Measurements from ENCODE around the gene KRTAP20-4.

Gene KRTAP20-4

GRCh38 chr21:30615199-30615598 lies 5.2 kb upstream of the KRTAP20-4 start:
- Histone ChIP-seq H3K27me3 (ENCODE audit: control insufficient read depth, insufficient read depth, low read length) (no peaks in the 10 kb centered on the region), H3K9me3 (ENCODE audit: control insufficient read depth, insufficient read depth, low read length) (no peaks in the 10 kb centered on the region), H3K4me1 (ENCODE audit: control insufficient read depth, insufficient read depth, low read length) (no peaks in the 10 kb centered on the region), H3K4me3 (ENCODE audit: low read depth, low read length) (no peak overlapping the region), H3K36me3 (ENCODE audit: control insufficient read depth, insufficient read depth, low read length) (no peaks in the 10 kb centered on the region), H3K9ac (ENCODE audit: low read depth, low read length) (no peak overlapping the region)

GRCh38 chr21:30616125-30616524 lies 4.3 kb upstream of the KRTAP20-4 start, which contains the start of gene KRTAP20-1:
KRTAP20-1 (plus strand) TSS chr21:30616425; CDS start chr21:30616455, 30 bp downstream.
- H3K9ac ChIP-seq (ENCODE audit: low read depth, low read length) = no peak within 1 kb of the TSS
- H3K4me3 ChIP-seq (ENCODE audit: low read depth, low read length) = no peak within 1 kb of the TSS
- no peaks in the 10 kb centered on the region for H3K36me3 ChIP-seq (ENCODE audit: control insufficient read depth, insufficient read depth, low read length)
- H3K9me3 ChIP-seq (ENCODE audit: control insufficient read depth, insufficient read depth, low read length) = no peaks in the 10 kb centered on the region
- no peaks in the 10 kb centered on the region for H3K27me3 ChIP-seq (ENCODE audit: control insufficient read depth, insufficient read depth, low read length)
- no peaks in the 10 kb centered on the region for H3K4me1 ChIP-seq (ENCODE audit: control insufficient read depth, insufficient read depth, low read length)

- Histone ChIP-seq H3K9ac (ENCODE audit: low read depth, low read length) (no peak overlapping the region), H3K4me1 (ENCODE audit: control insufficient read depth, insufficient read depth, low read length) (no peaks in the 10 kb centered on the region), H3K4me3 (ENCODE audit: low read depth, low read length) (no peak overlapping the region), H3K9me3 (ENCODE audit: control insufficient read depth, insufficient read depth, low read length) (no peaks in the 10 kb centered on the region), H3K36me3 (ENCODE audit: control insufficient read depth, insufficient read depth, low read length) (no peaks in the 10 kb centered on the region), H3K27me3 (ENCODE audit: control insufficient read depth, insufficient read depth, low read length) (no peaks in the 10 kb centered on the region)
These were observed 347 bp upstream of the KRTAP20-4 start for GRCh38 chr21:30620080-30620479.

- H3K9me3 ChIP-seq (ENCODE audit: control insufficient read depth, insufficient read depth, low read length) = no peaks in the 10 kb centered on the region
- no peaks in the 10 kb centered on the region for H3K27me3 ChIP-seq (ENCODE audit: control insufficient read depth, insufficient read depth, low read length)
- H3K9ac ChIP-seq (ENCODE audit: low read depth, low read length) = no peak overlapping the region
- H3K36me3 ChIP-seq (ENCODE audit: control insufficient read depth, insufficient read depth, low read length) = no peaks in the 10 kb centered on the region
- no peak overlapping the region for H3K4me3 ChIP-seq (ENCODE audit: low read depth, low read length)
- H3K4me1 ChIP-seq (ENCODE audit: control insufficient read depth, insufficient read depth, low read length) = no peaks in the 10 kb centered on the region
These were observed 2.9 kb downstream of the KRTAP20-4 start for GRCh38 chr21:30623362-30623761.

- no peaks in the 10 kb centered on the region for H3K4me1 ChIP-seq (ENCODE audit: control insufficient read depth, insufficient read depth, low read length)
- H3K9me3 ChIP-seq (ENCODE audit: control insufficient read depth, insufficient read depth, low read length) = no peaks in the 10 kb centered on the region
- no peaks in the 10 kb centered on the region for H3K36me3 ChIP-seq (ENCODE audit: control insufficient read depth, insufficient read depth, low read length)
- no peak overlapping the region for H3K9ac ChIP-seq (ENCODE audit: low read depth, low read length)
- H3K27me3 ChIP-seq (ENCODE audit: control insufficient read depth, insufficient read depth, low read length) = no peaks in the 10 kb centered on the region
- no peak overlapping the region for H3K4me3 ChIP-seq (ENCODE audit: low read depth, low read length)
These were observed 5.2 kb downstream of the KRTAP20-4 start for GRCh38 chr21:30625449-30626165.

GRCh38 chr21:30628109-30628508 lies 7.7 kb downstream of the KRTAP20-4 start:
- Histone ChIP-seq H3K9ac (ENCODE audit: low read depth, low read length) (no peak overlapping the region), H3K4me1 (ENCODE audit: control insufficient read depth, insufficient read depth, low read length) (no peaks in the 10 kb centered on the region), H3K4me3 (ENCODE audit: low read depth, low read length) (no peak overlapping the region), H3K36me3 (ENCODE audit: control insufficient read depth, insufficient read depth, low read length) (no peaks in the 10 kb centered on the region), H3K9me3 (ENCODE audit: control insufficient read depth, insufficient read depth, low read length) (no peaks in the 10 kb centered on the region), H3K27me3 (ENCODE audit: control insufficient read depth, insufficient read depth, low read length) (no peaks in the 10 kb centered on the region)

GRCh38 chr21:30629200-30629599 lies 8.8 kb downstream of the KRTAP20-4 start:
- Histone ChIP-seq H3K36me3 (ENCODE audit: control insufficient read depth, insufficient read depth, low read length) (no peaks in the 10 kb centered on the region), H3K9ac (ENCODE audit: low read depth, low read length) (no peak overlapping the region), H3K27me3 (ENCODE audit: control insufficient read depth, insufficient read depth, low read length) (no peaks in the 10 kb centered on the region), H3K4me3 (ENCODE audit: low read depth, low read length) (no peak overlapping the region), H3K9me3 (ENCODE audit: control insufficient read depth, insufficient read depth, low read length) (no peaks in the 10 kb centered on the region), H3K4me1 (ENCODE audit: control insufficient read depth, insufficient read depth, low read length) (no peaks in the 10 kb centered on the region)

GRCh38 chr21:30634906-30635305 lies 14.5 kb downstream of the KRTAP20-4 start, which contains the start of gene KRTAP20-2:
KRTAP20-2 (plus strand) TSS chr21:30635206; CDS start chr21:30635264, 58 bp downstream.
- no peaks in the 10 kb centered on the region for H3K36me3 ChIP-seq (ENCODE audit: control insufficient read depth, insufficient read depth, low read length)
- no peaks in the 10 kb centered on the region for H3K4me1 ChIP-seq (ENCODE audit: control insufficient read depth, insufficient read depth, low read length)
- no peak within 1 kb of the TSS for H3K4me3 ChIP-seq (ENCODE audit: low read depth, low read length)
- H3K9me3 ChIP-seq (ENCODE audit: control insufficient read depth, insufficient read depth, low read length) = no peaks in the 10 kb centered on the region
- H3K27me3 ChIP-seq (ENCODE audit: control insufficient read depth, insufficient read depth, low read length) = no peaks in the 10 kb centered on the region
- H3K9ac ChIP-seq (ENCODE audit: low read depth, low read length) = no peak within 1 kb of the TSS

- H3K36me3 ChIP-seq (ENCODE audit: control insufficient read depth, insufficient read depth, low read length) = no peaks in the 10 kb centered on the region
- no peaks in the 10 kb centered on the region for H3K9me3 ChIP-seq (ENCODE audit: control insufficient read depth, insufficient read depth, low read length)
- H3K4me1 ChIP-seq (ENCODE audit: control insufficient read depth, insufficient read depth, low read length) = no peaks in the 10 kb centered on the region
- H3K27me3 ChIP-seq (ENCODE audit: control insufficient read depth, insufficient read depth, low read length) = no peaks in the 10 kb centered on the region
- no peak overlapping the region for H3K9ac ChIP-seq (ENCODE audit: low read depth, low read length)
- H3K4me3 ChIP-seq (ENCODE audit: low read depth, low read length) = no peak overlapping the region
These were observed 18.3 kb downstream of the KRTAP20-4 start for GRCh38 chr21:30638686-30639085.

GRCh38 chr21:30642564-30642963 lies 22.1 kb downstream of the KRTAP20-4 start, which contains the start of gene KRTAP20-3:
KRTAP20-3 (plus strand) TSS chr21:30642864.
- H3K9me3 ChIP-seq (ENCODE audit: control insufficient read depth, insufficient read depth, low read length) = no peaks in the 10 kb centered on the region
- H3K4me3 ChIP-seq (ENCODE audit: low read depth, low read length) = no peak within 1 kb of the TSS
- H3K27me3 ChIP-seq (ENCODE audit: control insufficient read depth, insufficient read depth, low read length) = no peaks in the 10 kb centered on the region
- H3K36me3 ChIP-seq (ENCODE audit: control insufficient read depth, insufficient read depth, low read length) = no peaks in the 10 kb centered on the region
- H3K4me1 ChIP-seq (ENCODE audit: control insufficient read depth, insufficient read depth, low read length) = no peaks in the 10 kb centered on the region
- H3K9ac ChIP-seq (ENCODE audit: low read depth, low read length) = no peak within 1 kb of the TSS

- no peaks in the 10 kb centered on the region for H3K9me3 ChIP-seq (ENCODE audit: control insufficient read depth, insufficient read depth, low read length)
- H3K36me3 ChIP-seq (ENCODE audit: control insufficient read depth, insufficient read depth, low read length) = no peaks in the 10 kb centered on the region
- no peaks in the 10 kb centered on the region for H3K4me1 ChIP-seq (ENCODE audit: control insufficient read depth, insufficient read depth, low read length)
- H3K4me3 ChIP-seq (ENCODE audit: low read depth, low read length) = no peak overlapping the region
- no peak overlapping the region for H3K9ac ChIP-seq (ENCODE audit: low read depth, low read length)
- H3K27me3 ChIP-seq (ENCODE audit: control insufficient read depth, insufficient read depth, low read length) = no peaks in the 10 kb centered on the region
These were observed 26.5 kb downstream of the KRTAP20-4 start for GRCh38 chr21:30646904-30647414.

- Histone ChIP-seq H3K4me1 (ENCODE audit: control insufficient read depth, insufficient read depth, low read length) (no peaks in the 10 kb centered on the region), H3K36me3 (ENCODE audit: control insufficient read depth, insufficient read depth, low read length) (no peaks in the 10 kb centered on the region), H3K9me3 (ENCODE audit: control insufficient read depth, insufficient read depth, low read length) (no peaks in the 10 kb centered on the region)
These were observed 32.5 kb downstream of the KRTAP20-4 start for GRCh38 chr21:30652891-30653290.

More at GRCh38 chr21:30652891-30653290, 32.5 kb downstream of the KRTAP20-4 start:
- H3K4me3 ChIP-seq (ENCODE audit: low read depth, low read length) = no peak overlapping the region
- H3K9ac ChIP-seq (ENCODE audit: low read depth, low read length) = no peak overlapping the region
- H3K27me3 ChIP-seq (ENCODE audit: control insufficient read depth, insufficient read depth, low read length) = no peaks in the 10 kb centered on the region

All from iPS-15b (cell line).